ENCODE data around the gene USP6NL.

Gene USP6NL

GRCh38 chr10:11588873-11589574 lies 22.4 kb downstream of the USP6NL start:
- DNase-seq: no peak

DNA sequence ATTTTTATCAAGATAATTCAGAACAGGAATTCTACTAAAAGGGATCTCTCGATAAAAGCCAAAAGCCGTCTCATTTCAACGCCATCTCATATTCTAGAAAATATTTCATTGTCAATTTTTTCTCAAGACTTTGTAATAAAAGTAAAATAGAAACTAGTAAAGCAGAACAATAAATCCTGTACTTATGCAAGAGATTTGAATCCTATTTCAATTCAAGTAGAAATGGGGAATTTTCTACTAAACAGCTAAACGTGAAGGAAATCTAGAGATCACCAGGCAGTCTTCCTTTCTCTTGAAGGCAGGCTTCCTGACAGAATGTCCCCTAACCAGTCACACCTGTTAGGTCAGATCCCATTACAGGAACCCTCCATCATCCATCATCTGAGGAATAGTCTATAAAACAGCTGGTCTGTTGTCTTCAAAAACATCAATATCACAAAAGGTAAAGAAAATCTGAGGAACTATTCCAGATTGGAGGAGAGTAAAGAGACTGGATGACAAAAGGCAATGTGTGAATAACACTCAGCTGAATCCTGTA lies 23.7 kb downstream of the USP6NL start:
- DNase-seq: no peak

GRCh38 chr10:11586170-11586569 lies 25.3 kb downstream of the USP6NL start:
- no peak for DNase-seq

GRCh38 chr10:11581213-11581612 lies 30.2 kb downstream of the USP6NL start:
- DNase-seq: no peak

- no peak for DNase-seq
These were observed 31.6 kb downstream of the USP6NL start for GRCh38 chr10:11579885-11580284.

DNA sequence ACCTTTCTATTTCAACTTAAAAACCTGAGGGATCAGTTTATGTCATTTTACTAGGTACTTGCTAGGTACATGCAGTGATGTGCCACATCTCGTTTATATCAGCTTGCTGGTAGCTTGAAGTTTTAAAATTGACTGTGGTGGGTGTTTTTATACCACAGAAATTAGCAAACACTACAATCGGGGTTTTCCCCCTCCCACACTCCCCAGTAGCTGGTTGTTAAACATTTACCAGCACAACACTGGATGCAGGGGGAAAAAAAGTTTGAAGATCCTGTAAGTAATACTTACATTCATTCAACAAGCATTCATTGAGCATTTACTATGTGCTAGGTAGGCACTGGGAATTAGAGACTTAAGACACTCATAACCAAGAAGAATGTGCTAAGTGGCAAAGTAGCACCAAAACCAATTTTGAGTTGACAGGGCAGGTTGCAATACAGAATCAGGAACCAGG lies 32.6 kb downstream of the USP6NL start:
- DNase-seq: no peak

DNA sequence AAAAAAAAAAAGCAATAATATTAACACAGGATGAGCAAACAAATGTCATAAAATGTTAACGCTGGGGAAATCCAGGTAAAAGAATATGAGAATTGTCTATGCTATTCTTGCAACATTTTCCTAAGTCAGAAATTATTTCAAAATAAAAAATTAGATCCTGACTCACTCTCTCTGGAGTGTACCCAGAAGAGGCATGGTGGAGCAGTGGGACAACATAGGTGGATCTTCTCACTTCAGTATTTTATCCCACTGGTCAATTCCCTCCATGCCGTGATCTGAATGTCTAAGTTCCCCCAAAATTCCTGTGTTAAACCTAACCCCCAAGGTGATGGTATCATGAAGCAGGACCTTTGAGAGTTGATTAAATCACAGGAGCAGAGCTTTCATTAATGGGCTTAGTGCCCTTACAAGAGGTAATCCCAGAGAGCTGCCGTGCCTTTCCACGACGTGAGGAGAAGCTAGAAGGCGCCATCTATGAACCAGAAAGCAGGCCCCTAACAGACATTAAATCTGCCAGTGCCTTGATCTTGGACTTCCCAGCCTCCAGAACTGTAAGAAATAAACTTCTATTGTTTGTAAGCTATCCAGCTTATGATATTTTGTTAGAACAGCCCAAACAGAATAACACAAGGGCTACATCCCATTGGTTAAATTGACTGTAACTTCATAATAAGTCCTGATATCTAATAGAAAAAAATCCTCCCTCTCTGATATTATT lies 35.2 kb downstream of the USP6NL start:
- no peak for DNase-seq

- no peak for DNase-seq
These were observed 38.0 kb downstream of the USP6NL start for GRCh38 chr10:11573497-11573896.

DNA sequence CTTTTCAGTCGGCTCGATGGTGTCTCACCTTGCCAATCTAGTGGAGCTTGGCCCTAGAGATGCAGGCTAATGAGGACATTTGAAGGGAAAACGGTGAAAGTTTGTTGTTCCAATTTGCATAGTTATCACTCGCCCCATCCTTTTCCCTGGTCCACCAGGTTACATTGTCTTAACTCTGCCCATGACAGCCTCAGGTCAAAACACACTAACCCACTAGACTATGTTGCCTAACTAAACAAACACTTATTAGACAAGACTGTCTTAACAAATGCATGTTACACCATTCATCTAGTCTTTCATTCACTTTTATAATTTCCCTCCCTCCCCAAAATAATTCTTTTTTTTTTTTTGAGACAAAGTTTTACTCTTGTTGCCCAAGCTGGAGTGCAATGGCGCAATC lies 40.7 kb downstream of the USP6NL start:
- DNase-seq: no peak

- no peak for DNase-seq
These were observed 42.0 kb downstream of the USP6NL start for GRCh38 chr10:11569471-11569870.

DNA sequence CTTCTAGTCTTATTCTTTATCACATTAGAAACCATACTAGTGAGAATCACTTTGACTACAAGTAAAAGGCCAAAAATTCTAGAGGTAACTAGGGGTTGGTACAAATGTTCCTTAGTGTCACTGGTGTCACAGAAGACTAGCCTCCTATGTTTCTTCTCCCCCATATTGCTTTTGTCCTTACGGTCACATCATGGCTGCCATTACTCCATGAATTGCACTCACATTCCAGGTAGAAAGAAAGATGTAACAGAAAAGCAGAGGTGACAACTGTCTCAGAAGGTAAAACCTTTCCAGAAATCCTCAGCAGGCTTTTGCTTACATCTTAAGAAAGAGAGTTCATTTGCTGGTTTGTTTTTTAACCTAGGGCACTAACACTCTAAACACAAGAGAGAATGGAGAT lies 42.9 kb downstream of the USP6NL start:
- DNase-seq: no peak

DNA sequence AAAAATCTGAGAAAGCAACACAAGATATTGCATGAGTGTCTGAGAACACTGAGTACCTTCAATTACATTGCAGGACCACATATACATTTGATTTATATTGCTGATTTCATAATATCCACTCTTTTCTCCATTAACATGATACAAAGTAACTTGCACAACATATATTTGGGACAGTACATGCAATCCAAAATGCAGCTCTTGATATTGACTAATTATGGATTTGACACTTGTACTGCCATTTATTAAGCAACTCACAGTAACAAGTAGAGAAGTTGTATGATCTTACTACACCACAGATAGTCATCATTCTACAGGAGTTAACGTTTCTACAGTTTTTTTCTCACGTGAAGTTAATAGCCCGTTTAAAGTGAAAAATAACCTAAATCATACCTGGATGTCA lies 46.7 kb downstream of the USP6NL start:
- DNase-seq: no peak

DNA sequence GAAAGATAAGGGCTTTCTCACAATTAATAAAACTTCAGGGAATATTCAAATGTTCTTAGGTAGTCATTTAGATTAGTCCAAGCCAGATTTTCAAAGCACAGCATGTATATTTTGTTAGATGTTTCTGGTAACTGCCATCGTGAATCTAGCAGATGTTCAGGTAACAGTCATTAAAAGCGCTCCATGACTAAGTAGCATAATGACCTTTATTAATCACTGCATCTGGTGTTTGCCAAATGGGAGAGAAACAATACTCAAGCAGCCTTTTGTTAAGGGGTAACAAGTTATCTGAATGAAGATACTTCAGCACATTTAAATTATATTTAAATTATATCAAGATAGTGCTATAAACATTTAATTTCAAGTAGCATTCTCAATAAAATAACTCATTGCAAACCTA lies 47.5 kb downstream of the USP6NL start:
- no peak for DNase-seq

GRCh38 chr10:11562888-11563287 lies 48.6 kb downstream of the USP6NL start:
- no peak for DNase-seq

GRCh38 chr10:11560076-11560709 lies 51.3 kb downstream of the USP6NL start:
- DNase-seq: no peak

DNA sequence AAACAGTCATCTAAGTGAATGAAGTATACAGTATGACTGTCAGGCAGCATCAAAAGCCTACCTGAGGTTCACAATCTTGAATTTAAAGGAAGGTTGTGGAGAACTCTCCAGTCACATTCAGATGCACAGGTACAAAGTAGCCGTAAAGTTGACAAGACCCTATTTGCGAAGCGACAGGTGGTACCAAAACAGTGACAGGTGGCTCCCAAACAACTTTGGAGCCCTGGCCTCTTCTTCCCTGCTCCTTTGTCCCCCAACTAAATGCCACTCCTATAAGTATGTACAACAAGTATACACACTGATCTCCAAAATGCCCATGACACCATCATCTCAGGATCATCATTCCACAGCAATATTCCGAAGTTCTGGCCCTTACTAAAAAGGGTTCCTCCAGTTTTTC lies 53.5 kb downstream of the USP6NL start:
- no peak for DNase-seq

GRCh38 chr10:11557513-11557912 lies 53.9 kb downstream of the USP6NL start:
- no peak for DNase-seq

- no peak for DNase-seq
These were observed 55.9 kb downstream of the USP6NL start for GRCh38 chr10:11555556-11555955.

- no peak for DNase-seq
These were observed 57.6 kb downstream of the USP6NL start for GRCh38 chr10:11553773-11554381.

- DNase-seq: no peak
These were observed 59.4 kb downstream of the USP6NL start for GRCh38 chr10:11551916-11552602.

GRCh38 chr10:11551104-11551503 lies 60.3 kb downstream of the USP6NL start:
- DNase-seq: no peak

- DNase-seq: no peak
These were observed 62.7 kb downstream of the USP6NL start for GRCh38 chr10:11548768-11549099.
